CD14-positive monocyte (primary cell): ENCODE data around the gene ZNF280C. TPM values are rescaled to one million over a fixed set of nuclear protein-coding genes. Genes with fewer than 3 reads are reported as not detected.
"Not testable (repeated sequence)": the region's sequence is repeated elsewhere in the genome, so short reads cannot be mapped to it uniquely, and the experiment has no call there.

Experiments
- DNase-seq, 3 donors: peaks; one replicate each; pipeline ENCODE4 v3.0.0-alpha.2; 2011 to 2022
- H2AFZ ChIP-seq: 2 replicates; pipeline ENCODE4 v1.6.0; 2012; ENCODE audit warnings: mild to moderate bottlenecking, low read depth, low read length, inconsistent platforms; ENCODE audit not compliant: insufficient read depth, poor library complexity, severe bottlenecking
- H3K27ac ChIP-seq, 2 donors: 1 replicate in 1 of 2; 2 replicates in 1 of 2; pipeline ENCODE4 v1.5.1; 2012 to 2013; ENCODE audit warnings: low read length in 2 of 2, control low read depth in 1 of 2, inconsistent platforms in 1 of 2, low read depth in 1 of 2, mild to moderate bottlenecking in 1 of 2
- H3K27me3 ChIP-seq, 2 donors: one replicate each; pipeline versions ENCODE4 v1.6.0 to v1.6.1; 2011 to 2013; ENCODE audit warnings: low read length in 2 of 2; ENCODE audit not compliant: control insufficient read depth in 2 of 2, insufficient read depth in 2 of 2
- H3K36me3 ChIP-seq, 2 donors: replicated peaks in 1 of 2; 1 replicate in 1 of 2; 2 replicates in 1 of 2; pipeline versions ENCODE4 v1.5.1 to v1.6.1; 2012 to 2013; ENCODE audit warnings: low read length in 2 of 2, control low read depth in 1 of 2, inconsistent platforms in 1 of 2, mild to moderate bottlenecking in 1 of 2; ENCODE audit not compliant: insufficient read depth in 2 of 2, control insufficient read depth in 1 of 2
- H3K4me1 ChIP-seq, 2 donors: 1 replicate in 1 of 2; 2 replicates in 1 of 2; pipeline versions ENCODE4 v1.5.1 to v1.6.1; 2012 to 2013; ENCODE audit warnings: low read length in 2 of 2, control low read depth in 1 of 2, inconsistent platforms in 1 of 2, mild to moderate bottlenecking in 1 of 2, moderate library complexity in 1 of 2; ENCODE audit not compliant: insufficient read depth in 2 of 2, control insufficient read depth in 1 of 2
- H3K4me2 ChIP-seq: replicated peaks from 2 replicates; pipeline ENCODE3; 2012; ENCODE audit warnings: low read length, moderate library complexity, mild to moderate bottlenecking; ENCODE audit not compliant: poor library complexity, severe bottlenecking; ENCODE audit errors: extremely low read depth
- H3K4me3 ChIP-seq, 3 experiments: fragments of 200-600 bp in 1 of 3; sonication (generic) in 1 of 3; replicated peaks in 1 of 3; 1 replicate in 2 of 3; 2 replicates in 1 of 3; pipeline ENCODE4 v1.5.1; 2011 to 2013; ENCODE audit warnings: low read length in 3 of 3, mild to moderate bottlenecking in 3 of 3, control low read depth in 2 of 3, low read depth in 2 of 3, inconsistent platforms in 1 of 3, moderate library complexity in 1 of 3
- H3K79me2 ChIP-seq: 2 replicates; pipeline ENCODE4 v1.6.0; 2012; ENCODE audit warnings: mild to moderate bottlenecking, control low read depth, inconsistent platforms, low read length, moderate library complexity; ENCODE audit not compliant: insufficient read depth
- H3K9ac ChIP-seq: 2 replicates; pipeline ENCODE4 v1.6.0; 2017; ENCODE audit warnings: low read length, mild to moderate bottlenecking; ENCODE audit not compliant: insufficient read depth, poor library complexity, severe bottlenecking
- H3K9me3 ChIP-seq, 2 donors: replicated peaks in 1 of 2; 1 replicate in 1 of 2; 2 replicates in 1 of 2; pipeline versions ENCODE4 v1.5.1 to v1.6.1; 2012 to 2013; ENCODE audit warnings: low read length in 2 of 2, control low read depth in 1 of 2; ENCODE audit not compliant: control insufficient read depth in 1 of 2, insufficient read depth in 1 of 2
- H4K20me1 ChIP-seq: 2 replicates; pipeline ENCODE4 v1.6.0; 2012; ENCODE audit warnings: mild to moderate bottlenecking, low read length, control low read depth, moderate library complexity; ENCODE audit not compliant: insufficient read depth
- H3K27ac Mint-ChIP-seq, 7 donors: one replicate each; pipeline ENCODE4 v1.8.0; 2020; ENCODE audit warnings: mild to moderate bottlenecking in 7 of 7, mixed read lengths in 7 of 7, moderate library complexity in 6 of 7, inconsistent platforms in 2 of 7
- H3K27me3 Mint-ChIP-seq, 3 donors: one replicate each; pipeline ENCODE4 v1.8.0; 2021 to 2022; ENCODE audit warnings: low read depth in 3 of 3, mild to moderate bottlenecking in 3 of 3, mixed read lengths in 3 of 3, moderate library complexity in 3 of 3, inconsistent platforms in 1 of 3
- H3K36me3 Mint-ChIP-seq, 2 donors: one replicate each; pipeline ENCODE4 v1.8.0; 2020; ENCODE audit warnings: mixed read lengths in 2 of 2, inconsistent platforms in 1 of 2, mild to moderate bottlenecking in 1 of 2
- H3K4me1 Mint-ChIP-seq: one replicate; pipeline ENCODE4 v1.8.0; 2020; ENCODE audit warnings: mild to moderate bottlenecking, mixed read lengths
- H3K4me3 Mint-ChIP-seq, 2 donors: one replicate each; pipeline ENCODE4 v1.8.0; 2020; ENCODE audit warnings: mild to moderate bottlenecking in 2 of 2, mixed read lengths in 2 of 2, moderate library complexity in 1 of 2
- H3K9me3 Mint-ChIP-seq, 7 donors: one replicate each; pipeline ENCODE4 v1.8.0; 2020 to 2022; ENCODE audit warnings: mixed read lengths in 7 of 7, mild to moderate bottlenecking in 6 of 7, moderate library complexity in 6 of 7, inconsistent platforms in 2 of 7
- CTCF ChIP-seq: fragments of 200-600 bp; IDR thresholded peaks from one replicate; pipeline ENCODE4 v1.8.0; 2022; ENCODE audit warnings: antibody characterized with exemption, mild to moderate bottlenecking
- whole genome bisulfite sequencing: methylation state at CpG from one replicate; pipeline ENCODE4 v1.1.5; 2013; ENCODE audit warnings: missing lambda C conversion rate; ENCODE audit not compliant: insufficient coverage; 5-methylcytosine and 5-hydroxymethylcytosine counted together
- intact Hi-C, 2 donors: fragments of 100-400 bp; cut with micrococcal nuclease; formaldehyde crosslinking; loops; one replicate each; pipeline versions ENCODE4 v1.15.0 to v1.15.1; 2023
- polyA plus RNA-seq, 3 donors: library from polyadenylated mRNA; depleted of rRNA in 1 of 3; unstranded in 2 of 3; stranded (reverse) in 1 of 3; fragments of 300-500 nt in 2 of 3; fragments of >200 nt in 1 of 3; fragmentation: Illumina TruSeq in 2 of 3; gene quantifications; 1 replicate in 2 of 3; 2 replicates in 1 of 3; pipeline ENCODE4 v1.2.3, GENCODE V29; 2012 to 2021

ZNF280C gene
- polyA plus RNA-seq, 3 donors, result 0.66 to 1.8 (median 1.3) TPM

- H2AFZ ChIP-seq, result no peak overlapping the region
- no peak for DNase-seq
- H3K27me3 Mint-ChIP-seq, result peaks cover 0 to 2% (median 0%) of the 10 kb centered on the region in 3 donors
- H3K27ac ChIP-seq, result no peak overlapping the region
- no peaks in the 10 kb centered on the region for H3K79me2 ChIP-seq
- peaks cover 0 to 2% (median 0%) of the 10 kb centered on the region in 7 donors for H3K9me3 Mint-ChIP-seq
- no peaks in the 10 kb centered on the region for H4K20me1 ChIP-seq
- intact Hi-C loops, result no loop called here
- no peak overlapping the region for H3K4me2 ChIP-seq
- no peak overlapping the region for H3K9ac ChIP-seq
- H3K4me1 Mint-ChIP-seq, result no peaks in the 10 kb centered on the region
- H3K9me3 ChIP-seq, result no peaks in the 10 kb centered on the region
- H3K36me3 Mint-ChIP-seq, result peaks cover 10 to 11% of the 10 kb centered on the region in 2 donors
- peaks cover 14 to 17% of the 10 kb centered on the region in 2 donors for H3K36me3 ChIP-seq
- H3K27ac Mint-ChIP-seq, result no peak overlapping the region
- no peaks in the 10 kb centered on the region for H3K27me3 ChIP-seq
- WGBS, result no CpG with 5 or more reads among the region's 2 CpGs
- H3K4me3 Mint-ChIP-seq, result no peak overlapping the region
- TF ChIP-seq CTCF, result no peak
- no peak overlapping the region for H3K4me3 ChIP-seq
- H3K4me1 ChIP-seq, result no peaks in the 10 kb centered on the region
Observed at GRCh38 chrX:130246084-130246483, 22.6 kb downstream of the ZNF280C start.

DNA sequence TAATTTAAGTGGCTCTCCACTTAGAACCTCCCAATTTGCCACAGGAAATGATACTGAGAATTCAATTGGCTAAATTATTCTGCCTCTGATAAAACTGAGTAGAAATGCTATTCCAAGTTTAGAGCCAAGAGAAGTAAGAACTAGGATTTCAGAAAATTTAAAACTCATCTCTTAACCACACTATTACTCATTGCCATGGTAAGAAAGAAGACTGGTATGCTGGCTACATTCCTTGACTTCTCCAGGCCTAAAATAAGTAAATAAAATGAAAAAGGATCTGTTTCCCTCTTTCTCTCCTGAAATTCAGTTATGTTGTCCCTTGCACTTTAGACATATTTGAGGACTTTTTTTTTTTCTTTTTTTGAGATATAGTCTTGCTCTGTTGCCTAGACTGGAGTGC lies 23.3 kb downstream of the ZNF280C start:
- no peaks in the 10 kb centered on the region for H3K9me3 ChIP-seq
- H3K9ac ChIP-seq, result no peak overlapping the region
- H3K4me3 ChIP-seq, result no peak overlapping the region
- H3K27ac ChIP-seq, result no peak overlapping the region
- no peaks in the 10 kb centered on the region for H3K79me2 ChIP-seq
- H4K20me1 ChIP-seq, result no peaks in the 10 kb centered on the region
- no peaks in the 10 kb centered on the region for H3K27me3 ChIP-seq
- no peak for TF ChIP-seq CTCF
- H3K4me2 ChIP-seq, result no peak overlapping the region
- DNase-seq, result no peak
- H3K36me3 Mint-ChIP-seq, result peaks cover 10 to 11% of the 10 kb centered on the region in 2 donors
- H3K4me1 Mint-ChIP-seq, result no peaks in the 10 kb centered on the region
- no peaks in the 10 kb centered on the region for H3K4me1 ChIP-seq
- no peak overlapping the region for H3K27ac Mint-ChIP-seq
- H3K36me3 ChIP-seq, result peaks cover 17 to 18% of the 10 kb centered on the region in 2 donors
- H3K27me3 Mint-ChIP-seq, result no peaks in the 10 kb centered on the region
- no peak overlapping the region for H2AFZ ChIP-seq
- intact Hi-C loops, result no loop called here
- H3K9me3 Mint-ChIP-seq, result peaks cover 0 to 2% (median 0%) of the 10 kb centered on the region in 7 donors
- H3K4me3 Mint-ChIP-seq, result no peak overlapping the region

DNA sequence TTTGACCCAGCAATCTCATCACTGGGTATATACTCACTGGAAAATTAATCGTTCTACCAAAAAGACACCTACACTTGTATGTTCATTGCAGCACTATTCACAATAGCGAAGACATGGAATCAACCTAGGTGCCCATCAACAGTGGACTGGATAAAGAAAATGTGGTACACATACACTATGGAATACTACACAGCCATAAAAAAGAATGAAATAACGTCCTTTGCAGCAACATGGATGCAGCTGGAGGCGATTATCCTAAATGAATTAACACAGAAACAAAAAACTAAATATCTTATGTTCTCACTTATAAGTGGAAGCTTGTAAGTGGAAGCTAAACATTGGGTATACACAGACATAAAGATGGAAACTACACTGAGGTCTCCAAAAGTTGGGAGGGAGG lies 37.5 kb downstream of the ZNF280C start:
- H3K27ac Mint-ChIP-seq, H4K20me1 ChIP-seq, H3K4me3 Mint-ChIP-seq, H3K27me3 Mint-ChIP-seq, intact Hi-C loops, H3K4me1 Mint-ChIP-seq, H3K4me1 ChIP-seq, H3K9ac ChIP-seq, H3K79me2 ChIP-seq, H3K9me3 ChIP-seq, H3K27me3 ChIP-seq, H3K27ac ChIP-seq, H3K4me2 ChIP-seq, H3K4me3 ChIP-seq, H3K9me3 Mint-ChIP-seq, DNase-seq, H2AFZ ChIP-seq: not testable (repeated sequence)
- peaks cover 3 to 29% of the 10 kb centered on the region in 2 donors for H3K36me3 ChIP-seq
- WGBS, result no CpG with 5 or more reads among the region's 4 CpGs
- peaks cover 24 to 31% of the 10 kb centered on the region in 2 donors for H3K36me3 Mint-ChIP-seq
